Panc1 (cell line): Measurements from ENCODE around the gene CYB5RL.

ENCODE experiments used
- CTCF ChIP-seq: fragments of 450-650 bp; IDR thresholded peaks from 2 replicates; pipeline ENCODE4 v1.5.1; 2017; ENCODE audit warnings: mild to moderate bottlenecking
- POLR2AphosphoS5 ChIP-seq: IDR thresholded peaks from 2 replicates; pipeline ENCODE4 v1.6.1; 2012; ENCODE audit warnings: mild to moderate bottlenecking, low read depth, low read length, moderate library complexity
- SIN3A ChIP-seq: IDR thresholded peaks from 2 replicates; pipeline ENCODE4 v1.6.1; 2012; ENCODE audit warnings: low read depth, mild to moderate bottlenecking, low read length, moderate library complexity, borderline replicate concordance; ENCODE audit not compliant: insufficient read depth

GRCh38 chr1:54174106-54174505, 25.7 kb downstream of the CYB5RL start:
- TF ChIP-seq CTCF, result no peak
- TF ChIP-seq POLR2AphosphoS5, result no peak
- no peak for TF ChIP-seq SIN3A
